Measurements from ENCODE around the gene REEP3. TPM values are rescaled to one million over a fixed set of nuclear protein-coding genes. Genes with fewer than 3 reads are reported as not detected.
A peak's percentile ranks its signal among the peaks of the same experiment; 100 is the strongest.

Gene REEP3
- total RNA-seq, 4 donors from 2014 or later: 60.3 to 115 (median 89.2) TPM

GRCh38 chr10:63672491-63672890, 151.3 kb downstream of the REEP3 start:
- DNase-seq (ENCODE audit: extremely low spot score): no peak
- Histone ChIP-seq H3K4me3 (no peak overlapping the region), H3K9me3 (no peaks in the 10 kb centered on the region), H3K27me3 (no peaks in the 10 kb centered on the region), H3K4me1 (peaks cover 29 to 41% (median 39%) of the 10 kb centered on the region in 4 donors), H3K36me3 (no peaks in the 10 kb centered on the region), H3K27ac (replicated peaks in 1 of 4) (peak overlapping the region; percentile 6 to 61 (median 55))
- intact Hi-C loops (cut with DNase I): no loop called here
- TF ChIP-seq EP300 (IDR thresholded peaks at IDR 0.05): no peak
- TF ChIP-seq POLR2A (IDR thresholded peaks at IDR 0.05; ENCODE audit: low read depth): no peak
- no peak for TF ChIP-seq CTCF (IDR thresholded peaks at IDR 0.05)
- TF ChIP-seq POLR2AphosphoS5 (IDR thresholded peaks at IDR 0.05): no peak
- WGBS: 76% methylated on average over 3 of the region's 3 CpGs

- no peaks in the 10 kb centered on the region for H3K9me3 ChIP-seq
- TF ChIP-seq EP300 (IDR thresholded peaks at IDR 0.05): no peak
- TF ChIP-seq POLR2AphosphoS5 (IDR thresholded peaks at IDR 0.05): peak in 1 of 2 donors; percentile 18
- WGBS: no CpG with 5 or more reads among the region's 7 CpGs
- peaks cover 29 to 41% (median 38%) of the 10 kb centered on the region in 4 donors for H3K4me1 ChIP-seq
- no peaks in the 10 kb centered on the region for H3K36me3 ChIP-seq
- DNase-seq (ENCODE audit: extremely low spot score): no peak
- no peak overlapping the region for H3K27ac ChIP-seq (replicated peaks in 1 of 4)
- no peak overlapping the region for H3K4me3 ChIP-seq
- no peaks in the 10 kb centered on the region for H3K27me3 ChIP-seq
- intact Hi-C loops (cut with DNase I): no loop called here
Observed at GRCh38 chr10:63673246-63673645, 152.0 kb downstream of the REEP3 start.

GRCh38 chr10:63673846-63674245, 152.6 kb downstream of the REEP3 start:
- no peak overlapping the region for H3K4me3 ChIP-seq
- H3K9me3 ChIP-seq: no peaks in the 10 kb centered on the region
- intact Hi-C loops (cut with DNase I): no loop called here
- peaks cover 29 to 41% (median 38%) of the 10 kb centered on the region in 4 donors for H3K4me1 ChIP-seq
- H3K36me3 ChIP-seq: no peaks in the 10 kb centered on the region
- no peaks in the 10 kb centered on the region for H3K27me3 ChIP-seq
- TF ChIP-seq CTCF (IDR thresholded peaks at IDR 0.05) (no peak), EP300 (IDR thresholded peaks at IDR 0.05) (no peak), POLR2A (IDR thresholded peaks at IDR 0.05; ENCODE audit: low read depth) (no peak), POLR2AphosphoS5 (IDR thresholded peaks at IDR 0.05) (no peak)
- DNase-seq (ENCODE audit: extremely low spot score): no peak
- H3K27ac ChIP-seq (replicated peaks in 1 of 4): no peak overlapping the region

Small RNA genes within 50 kb of the gene (small RNA-seq; reads per million reads assigned to genes)
- 0 reads per million in 3 donors for gene AC022022.1

Other genes with a start within 250 kb of the REEP3 start
- gene JMJD1C, start 55.4 kb upstream of the REEP3 start, total RNA-seq: 10 to 100 TPM; 60.3 to 89.7 (median 79.8) TPM

Measured in esophagus muscularis mucosa (tissue), 4 donors.